ENCODE results near the gene EPSTI1.
"Not testable (repeated sequence)": the region's sequence is repeated elsewhere in the genome, so short reads cannot be mapped to it uniquely, and the experiment has no call there.

The EPSTI1 gene

GRCh38 chr13:42991898-42992763 lies at the start of gene EPSTI1:
Gene EPSTI1 (minus strand): TSS chr13:42992241. CDS start chr13:42992165, 76 bp downstream.
- peak; percentile 23 for DNase-seq

GRCh38 chr13:43041369-43041921 lies 49.4 kb upstream of the EPSTI1 start:
- DNase-seq = no peak

GRCh38 chr13:43040581-43041368 lies 48.7 kb upstream of the EPSTI1 start:
- DNase-seq = not testable (repeated sequence)

- DNase-seq = no peak
Observed at GRCh38 chr13:43039966-43040365, 47.9 kb upstream of the EPSTI1 start.

GRCh38 chr13:43036351-43037250 lies 44.6 kb upstream of the EPSTI1 start:
- no peak for DNase-seq

GRCh38 chr13:43033038-43033437 lies 41.0 kb upstream of the EPSTI1 start:
- DNase-seq = no peak

- no peak for DNase-seq
Observed at GRCh38 chr13:43031881-43032280, 39.8 kb upstream of the EPSTI1 start.

- DNase-seq = no peak
Observed at GRCh38 chr13:43030548-43030947, 38.5 kb upstream of the EPSTI1 start.

- no peak for DNase-seq
Observed at GRCh38 chr13:43026262-43026661, 34.2 kb upstream of the EPSTI1 start.

- DNase-seq = no peak
Observed at GRCh38 chr13:43023289-43023963, 31.4 kb upstream of the EPSTI1 start, which contains the start of gene DNAJC15. Gene DNAJC15 (plus strand): TSS chr13:43023586. CDS start chr13:43023627, 41 bp downstream.

- DNase-seq = no peak
Observed at GRCh38 chr13:43022934-43023288, 30.9 kb upstream of the EPSTI1 start.

- DNase-seq = no peak
Observed at GRCh38 chr13:43021926-43022670, 30.1 kb upstream of the EPSTI1 start.

- no peak for DNase-seq
Observed at GRCh38 chr13:43020794-43021193, 28.8 kb upstream of the EPSTI1 start.

GRCh38 chr13:43019811-43020210 lies 27.8 kb upstream of the EPSTI1 start:
- DNase-seq = no peak

GRCh38 chr13:43016226-43016625 lies 24.2 kb upstream of the EPSTI1 start:
- no peak for DNase-seq

- DNase-seq = no peak
Observed at GRCh38 chr13:43014162-43014561, 22.1 kb upstream of the EPSTI1 start.

- DNase-seq = no peak
Observed at GRCh38 chr13:43009506-43009905, 17.5 kb upstream of the EPSTI1 start.

GRCh38 chr13:43008596-43008995 lies 16.6 kb upstream of the EPSTI1 start:
- no peak for DNase-seq

GRCh38 chr13:43006893-43007631 lies 15.0 kb upstream of the EPSTI1 start:
- DNase-seq = no peak

GRCh38 chr13:43005460-43006236 lies 13.6 kb upstream of the EPSTI1 start:
- DNase-seq = no peak
